ENCODE measurements around the gene COL11A1. TPM values are rescaled to one million over a fixed set of nuclear protein-coding genes. Genes with fewer than 3 reads are reported as not detected.

COL11A1 gene
- total and polyA plus RNA-seq, 9 of the 15 experiments (the other 6 are each of a cell fraction or from before 2014, with no cell fraction given), result 0.07 TPM; not detected in 8

DNA sequence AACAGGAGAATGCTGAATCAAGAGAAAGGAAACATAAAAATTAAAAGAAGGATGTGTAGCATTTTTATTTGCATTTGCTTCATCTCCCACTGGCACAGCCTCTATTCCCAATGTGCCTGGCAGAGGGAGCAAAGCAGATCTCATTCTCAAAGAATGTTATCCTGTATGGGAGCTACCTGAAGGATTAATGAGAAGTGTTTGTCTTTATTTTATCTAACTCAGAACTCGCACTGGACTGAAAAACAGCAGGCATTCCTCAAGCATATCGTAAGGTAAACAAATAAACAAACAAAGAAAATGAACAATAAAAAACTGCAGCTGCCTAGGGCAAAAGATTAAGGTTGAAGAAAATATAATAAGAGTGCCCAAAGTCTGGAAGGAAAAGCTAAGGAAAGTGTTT is 12.7 kb upstream of the COL11A1 start (continued):
- TF ChIP-seq, protein P1, sequence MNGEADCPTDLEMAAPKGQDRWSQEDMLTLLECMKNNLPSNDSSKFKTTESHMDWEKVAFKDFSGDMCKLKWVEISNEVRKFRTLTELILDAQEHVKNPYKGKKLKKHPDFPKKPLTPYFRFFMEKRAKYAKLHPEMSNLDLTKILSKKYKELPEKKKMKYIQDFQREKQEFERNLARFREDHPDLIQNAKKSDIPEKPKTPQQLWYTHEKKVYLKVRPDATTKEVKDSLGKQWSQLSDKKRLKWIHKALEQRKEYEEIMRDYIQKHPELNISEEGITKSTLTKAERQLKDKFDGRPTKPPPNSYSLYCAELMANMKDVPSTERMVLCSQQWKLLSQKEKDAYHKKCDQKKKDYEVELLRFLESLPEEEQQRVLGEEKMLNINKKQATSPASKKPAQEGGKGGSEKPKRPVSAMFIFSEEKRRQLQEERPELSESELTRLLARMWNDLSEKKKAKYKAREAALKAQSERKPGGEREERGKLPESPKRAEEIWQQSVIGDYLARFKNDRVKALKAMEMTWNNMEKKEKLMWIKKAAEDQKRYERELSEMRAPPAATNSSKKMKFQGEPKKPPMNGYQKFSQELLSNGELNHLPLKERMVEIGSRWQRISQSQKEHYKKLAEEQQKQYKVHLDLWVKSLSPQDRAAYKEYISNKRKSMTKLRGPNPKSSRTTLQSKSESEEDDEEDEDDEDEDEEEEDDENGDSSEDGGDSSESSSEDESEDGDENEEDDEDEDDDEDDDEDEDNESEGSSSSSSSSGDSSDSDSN (IDR thresholded peaks at IDR 0.05; ENCODE audit: borderline replicate concordance in 1 of 2, low read depth in 2 of 2, low read length in 2 of 2), result no peak
- TF ChIP-seq ZNF324 (CRISPR knock-in tag; IDR thresholded peaks at IDR 0.05), result no peak
- TF ChIP-seq ZFX (CRISPR knock-in tag; IDR thresholded peaks at IDR 0.05), result no peak
- no peak for TF ChIP-seq MED1 (CRISPR knock-in tag; IDR thresholded peaks at IDR 0.05; ENCODE audit: borderline replicate concordance)
- no peak for TF ChIP-seq HOMEZ (CRISPR knock-in tag; IDR thresholded peaks at IDR 0.05)
- TF ChIP-seq, protein P2, sequence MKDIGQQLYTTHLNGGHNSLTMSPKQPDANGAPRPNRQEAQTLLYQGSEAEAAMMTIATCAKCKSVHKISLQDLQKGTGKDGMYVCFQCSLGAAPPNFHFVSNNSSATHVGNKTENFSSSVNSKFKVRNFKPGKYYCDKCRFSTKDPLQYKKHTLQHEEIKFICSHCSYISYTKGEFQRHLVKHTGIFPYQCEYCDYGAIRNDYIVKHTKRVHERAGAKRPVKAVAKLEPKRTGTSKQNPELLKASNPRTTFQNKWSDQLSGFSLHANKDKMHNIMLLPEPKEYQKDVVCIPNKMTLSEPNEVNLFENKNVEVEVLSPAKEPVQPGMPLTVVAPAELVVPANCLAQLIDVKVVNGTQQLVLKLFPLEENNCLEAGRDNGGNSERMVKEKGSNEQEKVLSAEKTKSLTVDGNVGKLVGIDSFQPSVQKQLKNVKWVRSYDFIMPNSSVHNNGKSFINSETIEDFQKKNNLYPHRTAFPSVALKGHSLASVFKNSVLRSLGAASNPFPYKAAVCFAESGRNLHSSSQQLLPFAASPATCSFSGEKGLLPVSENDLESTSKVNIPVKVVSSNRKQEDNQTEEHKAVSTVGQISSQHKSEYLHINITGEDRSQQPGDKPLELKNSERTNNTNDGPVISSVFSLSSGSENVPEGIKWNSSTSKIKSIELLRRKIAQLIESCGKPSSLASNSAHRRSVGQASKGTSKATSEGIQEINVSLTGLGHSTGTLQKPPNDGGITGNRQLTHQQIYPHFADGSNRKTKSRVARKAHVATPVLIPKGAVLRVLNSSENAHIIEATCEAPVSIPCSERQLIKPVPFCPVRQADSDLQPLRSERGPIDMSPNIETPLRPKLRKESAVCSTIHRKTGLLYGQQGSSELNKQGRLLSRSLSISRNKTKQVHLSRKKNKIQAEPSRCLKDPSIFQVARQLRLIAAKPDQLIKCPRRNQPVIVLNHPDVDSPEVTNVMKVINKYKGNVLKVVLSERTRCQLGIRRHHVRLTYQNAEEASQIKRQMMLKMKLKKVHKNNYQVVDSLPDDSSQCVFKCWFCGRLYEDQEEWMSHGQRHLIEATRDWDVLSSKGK (CRISPR knock-in tag; IDR thresholded peaks at IDR 0.05), result no peak
- TF ChIP-seq TAF15 (IDR thresholded peaks at IDR 0.05; ENCODE audit: low read depth, low read length), result no peak
- TF ChIP-seq PCBP1 (IDR thresholded peaks at IDR 0.05; ENCODE audit: low read depth, low read length, poor library complexity, severe bottlenecking), result no peak
